K562 (cell line): ENCODE measurements around the gene JPH4. TPM values are rescaled to one million over a fixed set of nuclear protein-coding genes. Genes with fewer than 3 reads are reported as not detected.

ENCODE experiments used
- RBM34 ChIP-seq: fragments of 200-400 bp; formaldehyde crosslinking; IDR thresholded peaks from 2 replicates; pipeline ENCODE4 v1.6.1; 2018; ENCODE audit warnings: low read length, borderline replicate concordance; ENCODE audit not compliant: insufficient read depth
- TEAD4 ChIP-seq, 2 experiments: sonication (generic) in 1 of 2; formaldehyde crosslinking in 1 of 2; IDR thresholded peaks; 2 replicates each; pipeline versions ENCODE4 v1.6.1 to v1.8.0; 2012 to 2022; ENCODE audit warnings: borderline replicate concordance in 1 of 2, inconsistent platforms in 1 of 2, low read length in 1 of 2, mild to moderate bottlenecking in 1 of 2, missing genetic modification reagents in 1 of 2
- polyA plus RNA-seq, 8 experiments: library from polyadenylated mRNA; depleted of rRNA in 4 of 8; stranded (reverse) in 5 of 8; unstranded in 3 of 8; fragments of >200 nt; fragmentation: Nextera tagmentation in 2 of 8; fragmentation: Illumina TruSeq in 1 of 8; extraction: Ambion mirVana in 2 of 8; extraction: Trizol in 1 of 8; gene quantifications; 2 replicates each; pipeline versions ENCODE4 v1.2.1 to v1.2.3, GENCODE V29; 2011 to 2014; ENCODE audit warnings: inconsistent platforms in 1 of 8, missing spikeins in 1 of 8
- total RNA-seq, 7 experiments: library from RNA; depleted of rRNA in 6 of 7; stranded (reverse); fragments of >200 nt in 6 of 7; fragmentation: Illumina TruSeq in 2 of 7; extraction: Trizol in 2 of 7; gene quantifications; 2 replicates each; pipeline versions ENCODE4 v1.2.1 to v1.2.3, GENCODE V29; 2011 to 2021; ENCODE audit warnings: low replicate concordance in 1 of 7
- TF ChIP-seq, protein P1 (sequence below), 2 experiments: fragments of 450-650 bp in 1 of 2; sonication (generic) in 1 of 2; formaldehyde crosslinking in 1 of 2; IDR thresholded peaks; 2 replicates each; pipeline versions ENCODE4 v1.7.1 to v1.9.0; 2016 to 2022; ENCODE audit warnings: inconsistent platforms in 1 of 2, mild to moderate bottlenecking in 1 of 2, missing genetic modification reagents in 1 of 2
- TF ChIP-seq, protein P2 (sequence below), 2 experiments: IDR thresholded peaks; 2 replicates each; pipeline ENCODE4 v1.6.1; 2011; ENCODE audit warnings: borderline replicate concordance in 1 of 2, control low read depth in 1 of 2, low read depth in 1 of 2, low read length in 1 of 2, mild to moderate bottlenecking in 1 of 2, mixed read lengths in 1 of 2, moderate library complexity in 1 of 2; ENCODE audit not compliant: insufficient read depth in 1 of 2, insufficient read length in 1 of 2, poor library complexity in 1 of 2, severe bottlenecking in 1 of 2; ENCODE audit errors: extremely low read depth in 1 of 2
- TF ChIP-seq, protein P3 (sequence below): sonication (generic); formaldehyde crosslinking; IDR thresholded peaks from 2 replicates; pipeline ENCODE4 v1.8.0; 2022; ENCODE audit warnings: mild to moderate bottlenecking, missing genetic modification reagents
- TF ChIP-seq, protein P4 (sequence below): fragments of 450-650 bp; formaldehyde crosslinking; IDR thresholded peaks from 2 replicates; pipeline ENCODE4 v1.4.0; 2020; ENCODE audit warnings: mild to moderate bottlenecking, moderate library complexity

The JPH4 gene
- total and polyA plus RNA-seq, 9 of the 15 experiments (the other 6 are each of a cell fraction or from before 2014, with no cell fraction given): 0.04 to 0.13 (median 0.06) TPM; not detected in 5

DNA sequence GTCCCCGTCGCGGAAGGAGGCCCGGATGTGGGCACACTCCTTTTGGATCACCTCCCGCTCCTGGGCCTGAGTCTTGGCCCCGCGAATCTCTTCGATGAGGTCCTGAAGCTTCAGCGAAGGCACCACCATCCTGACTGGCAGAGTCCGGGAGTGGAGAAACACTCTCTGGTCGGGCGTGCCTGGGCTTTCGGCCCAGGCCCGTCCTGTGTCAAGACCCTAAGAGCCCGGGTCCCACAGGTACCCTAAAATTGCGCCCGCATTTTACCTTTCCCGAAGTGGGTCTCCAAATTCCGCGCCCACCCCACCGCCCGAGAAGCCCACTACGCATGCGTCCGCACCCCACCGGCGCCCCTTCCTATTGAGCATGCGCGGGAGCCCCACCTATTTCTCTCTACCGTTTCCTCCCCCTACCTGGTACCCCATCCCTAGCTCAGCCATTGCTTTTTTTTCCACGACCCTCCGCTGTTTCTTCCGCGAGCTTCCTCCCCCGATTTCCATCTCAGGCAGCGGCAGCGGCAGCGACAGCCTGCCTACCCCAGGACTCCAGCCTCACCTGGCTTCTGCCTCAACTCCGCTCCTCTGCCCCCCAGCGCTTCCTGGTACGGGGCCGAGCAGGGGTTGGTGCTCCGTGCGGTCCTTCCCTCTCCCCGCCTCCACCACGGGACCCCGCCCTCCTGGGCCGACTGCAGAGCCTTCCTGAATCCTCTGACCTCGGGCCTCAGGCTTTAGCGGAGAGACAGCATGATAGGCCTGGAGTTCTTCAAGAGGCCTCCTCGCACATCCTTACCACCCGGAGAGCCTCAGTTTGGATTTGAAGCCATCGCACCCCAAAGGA lies 11.2 kb downstream of the JPH4 start, which contains the start of gene AP1G2 (continued):
- TF ChIP-seq, protein P1, sequence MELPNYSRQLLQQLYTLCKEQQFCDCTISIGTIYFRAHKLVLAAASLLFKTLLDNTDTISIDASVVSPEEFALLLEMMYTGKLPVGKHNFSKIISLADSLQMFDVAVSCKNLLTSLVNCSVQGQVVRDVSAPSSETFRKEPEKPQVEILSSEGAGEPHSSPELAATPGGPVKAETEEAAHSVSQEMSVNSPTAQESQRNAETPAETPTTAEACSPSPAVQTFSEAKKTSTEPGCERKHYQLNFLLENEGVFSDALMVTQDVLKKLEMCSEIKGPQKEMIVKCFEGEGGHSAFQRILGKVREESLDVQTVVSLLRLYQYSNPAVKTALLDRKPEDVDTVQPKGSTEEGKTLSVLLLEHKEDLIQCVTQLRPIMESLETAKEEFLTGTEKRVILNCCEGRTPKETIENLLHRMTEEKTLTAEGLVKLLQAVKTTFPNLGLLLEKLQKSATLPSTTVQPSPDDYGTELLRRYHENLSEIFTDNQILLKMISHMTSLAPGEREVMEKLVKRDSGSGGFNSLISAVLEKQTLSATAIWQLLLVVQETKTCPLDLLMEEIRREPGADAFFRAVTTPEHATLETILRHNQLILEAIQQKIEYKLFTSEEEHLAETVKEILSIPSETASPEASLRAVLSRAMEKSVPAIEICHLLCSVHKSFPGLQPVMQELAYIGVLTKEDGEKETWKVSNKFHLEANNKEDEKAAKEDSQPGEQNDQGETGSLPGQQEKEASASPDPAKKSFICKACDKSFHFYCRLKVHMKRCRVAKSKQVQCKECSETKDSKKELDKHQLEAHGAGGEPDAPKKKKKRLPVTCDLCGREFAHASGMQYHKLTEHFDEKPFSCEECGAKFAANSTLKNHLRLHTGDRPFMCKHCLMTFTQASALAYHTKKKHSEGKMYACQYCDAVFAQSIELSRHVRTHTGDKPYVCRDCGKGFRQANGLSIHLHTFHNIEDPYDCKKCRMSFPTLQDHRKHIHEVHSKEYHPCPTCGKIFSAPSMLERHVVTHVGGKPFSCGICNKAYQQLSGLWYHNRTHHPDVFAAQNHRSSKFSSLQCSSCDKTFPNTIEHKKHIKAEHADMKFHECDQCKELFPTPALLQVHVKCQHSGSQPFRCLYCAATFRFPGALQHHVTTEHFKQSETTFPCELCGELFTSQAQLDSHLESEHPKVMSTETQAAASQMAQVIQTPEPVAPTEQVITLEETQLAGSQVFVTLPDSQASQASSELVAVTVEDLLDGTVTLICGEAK (IDR thresholded peaks at IDR 0.05): no peak
- TF ChIP-seq, protein P1 (CRISPR knock-in tag; IDR thresholded peaks at IDR 0.05): no peak
- TF ChIP-seq, protein P2, sequence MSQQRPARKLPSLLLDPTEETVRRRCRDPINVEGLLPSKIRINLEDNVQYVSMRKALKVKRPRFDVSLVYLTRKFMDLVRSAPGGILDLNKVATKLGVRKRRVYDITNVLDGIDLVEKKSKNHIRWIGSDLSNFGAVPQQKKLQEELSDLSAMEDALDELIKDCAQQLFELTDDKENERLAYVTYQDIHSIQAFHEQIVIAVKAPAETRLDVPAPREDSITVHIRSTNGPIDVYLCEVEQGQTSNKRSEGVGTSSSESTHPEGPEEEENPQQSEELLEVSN (IDR thresholded peaks at IDR 0.05; ENCODE audit: borderline replicate concordance in 1 of 2, extremely low read depth in 1 of 2, insufficient read depth in 1 of 2, insufficient read length in 1 of 2, low read depth in 1 of 2, low read length in 1 of 2, poor library complexity in 1 of 2, severe bottlenecking in 1 of 2): peak; percentile 11 to 46
- TF ChIP-seq RBM34 (no peak), TEAD4 (IDR thresholded peaks at IDR 0.05; ENCODE audit: low read length) (no peak), TEAD4 (CRISPR knock-in tag; IDR thresholded peaks at IDR 0.05; ENCODE audit: borderline replicate concordance) (no peak)
- TF ChIP-seq, protein P3, sequence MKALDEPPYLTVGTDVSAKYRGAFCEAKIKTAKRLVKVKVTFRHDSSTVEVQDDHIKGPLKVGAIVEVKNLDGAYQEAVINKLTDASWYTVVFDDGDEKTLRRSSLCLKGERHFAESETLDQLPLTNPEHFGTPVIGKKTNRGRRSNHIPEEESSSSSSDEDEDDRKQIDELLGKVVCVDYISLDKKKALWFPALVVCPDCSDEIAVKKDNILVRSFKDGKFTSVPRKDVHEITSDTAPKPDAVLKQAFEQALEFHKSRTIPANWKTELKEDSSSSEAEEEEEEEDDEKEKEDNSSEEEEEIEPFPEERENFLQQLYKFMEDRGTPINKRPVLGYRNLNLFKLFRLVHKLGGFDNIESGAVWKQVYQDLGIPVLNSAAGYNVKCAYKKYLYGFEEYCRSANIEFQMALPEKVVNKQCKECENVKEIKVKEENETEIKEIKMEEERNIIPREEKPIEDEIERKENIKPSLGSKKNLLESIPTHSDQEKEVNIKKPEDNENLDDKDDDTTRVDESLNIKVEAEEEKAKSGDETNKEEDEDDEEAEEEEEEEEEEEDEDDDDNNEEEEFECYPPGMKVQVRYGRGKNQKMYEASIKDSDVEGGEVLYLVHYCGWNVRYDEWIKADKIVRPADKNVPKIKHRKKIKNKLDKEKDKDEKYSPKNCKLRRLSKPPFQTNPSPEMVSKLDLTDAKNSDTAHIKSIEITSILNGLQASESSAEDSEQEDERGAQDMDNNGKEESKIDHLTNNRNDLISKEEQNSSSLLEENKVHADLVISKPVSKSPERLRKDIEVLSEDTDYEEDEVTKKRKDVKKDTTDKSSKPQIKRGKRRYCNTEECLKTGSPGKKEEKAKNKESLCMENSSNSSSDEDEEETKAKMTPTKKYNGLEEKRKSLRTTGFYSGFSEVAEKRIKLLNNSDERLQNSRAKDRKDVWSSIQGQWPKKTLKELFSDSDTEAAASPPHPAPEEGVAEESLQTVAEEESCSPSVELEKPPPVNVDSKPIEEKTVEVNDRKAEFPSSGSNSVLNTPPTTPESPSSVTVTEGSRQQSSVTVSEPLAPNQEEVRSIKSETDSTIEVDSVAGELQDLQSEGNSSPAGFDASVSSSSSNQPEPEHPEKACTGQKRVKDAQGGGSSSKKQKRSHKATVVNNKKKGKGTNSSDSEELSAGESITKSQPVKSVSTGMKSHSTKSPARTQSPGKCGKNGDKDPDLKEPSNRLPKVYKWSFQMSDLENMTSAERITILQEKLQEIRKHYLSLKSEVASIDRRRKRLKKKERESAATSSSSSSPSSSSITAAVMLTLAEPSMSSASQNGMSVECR (CRISPR knock-in tag): peak; percentile 60; the same call in 1 of the 2 replicates
- TF ChIP-seq, protein P4, sequence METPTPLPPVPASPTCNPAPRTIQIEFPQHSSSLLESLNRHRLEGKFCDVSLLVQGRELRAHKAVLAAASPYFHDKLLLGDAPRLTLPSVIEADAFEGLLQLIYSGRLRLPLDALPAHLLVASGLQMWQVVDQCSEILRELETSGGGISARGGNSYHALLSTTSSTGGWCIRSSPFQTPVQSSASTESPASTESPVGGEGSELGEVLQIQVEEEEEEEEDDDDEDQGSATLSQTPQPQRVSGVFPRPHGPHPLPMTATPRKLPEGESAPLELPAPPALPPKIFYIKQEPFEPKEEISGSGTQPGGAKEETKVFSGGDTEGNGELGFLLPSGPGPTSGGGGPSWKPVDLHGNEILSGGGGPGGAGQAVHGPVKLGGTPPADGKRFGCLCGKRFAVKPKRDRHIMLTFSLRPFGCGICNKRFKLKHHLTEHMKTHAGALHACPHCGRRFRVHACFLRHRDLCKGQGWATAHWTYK (CRISPR knock-in tag): no peak
